AG09309 (cell line): Measurements from ENCODE around the gene HRNR.

Experiments used
- DNase-seq: peaks from one replicate; pipeline ENCODE4 v3.0.0-alpha.2; 2010; ENCODE audit warnings: low read depth
- H3K4me3 ChIP-seq: 2 replicates; pipeline ENCODE4 v1.5.1; 2011; ENCODE audit warnings: mild to moderate bottlenecking, low read depth, low read length, moderate library complexity; ENCODE audit not compliant: control insufficient read depth
- CTCF ChIP-seq: IDR thresholded peaks from 2 replicates; pipeline ENCODE4 v1.5.1; 2011; ENCODE audit warnings: mild to moderate bottlenecking, low read depth, low read length, inconsistent platforms; ENCODE audit not compliant: insufficient read depth, control insufficient read depth; ENCODE audit errors: missing control alignments

HRNR gene

DNA sequence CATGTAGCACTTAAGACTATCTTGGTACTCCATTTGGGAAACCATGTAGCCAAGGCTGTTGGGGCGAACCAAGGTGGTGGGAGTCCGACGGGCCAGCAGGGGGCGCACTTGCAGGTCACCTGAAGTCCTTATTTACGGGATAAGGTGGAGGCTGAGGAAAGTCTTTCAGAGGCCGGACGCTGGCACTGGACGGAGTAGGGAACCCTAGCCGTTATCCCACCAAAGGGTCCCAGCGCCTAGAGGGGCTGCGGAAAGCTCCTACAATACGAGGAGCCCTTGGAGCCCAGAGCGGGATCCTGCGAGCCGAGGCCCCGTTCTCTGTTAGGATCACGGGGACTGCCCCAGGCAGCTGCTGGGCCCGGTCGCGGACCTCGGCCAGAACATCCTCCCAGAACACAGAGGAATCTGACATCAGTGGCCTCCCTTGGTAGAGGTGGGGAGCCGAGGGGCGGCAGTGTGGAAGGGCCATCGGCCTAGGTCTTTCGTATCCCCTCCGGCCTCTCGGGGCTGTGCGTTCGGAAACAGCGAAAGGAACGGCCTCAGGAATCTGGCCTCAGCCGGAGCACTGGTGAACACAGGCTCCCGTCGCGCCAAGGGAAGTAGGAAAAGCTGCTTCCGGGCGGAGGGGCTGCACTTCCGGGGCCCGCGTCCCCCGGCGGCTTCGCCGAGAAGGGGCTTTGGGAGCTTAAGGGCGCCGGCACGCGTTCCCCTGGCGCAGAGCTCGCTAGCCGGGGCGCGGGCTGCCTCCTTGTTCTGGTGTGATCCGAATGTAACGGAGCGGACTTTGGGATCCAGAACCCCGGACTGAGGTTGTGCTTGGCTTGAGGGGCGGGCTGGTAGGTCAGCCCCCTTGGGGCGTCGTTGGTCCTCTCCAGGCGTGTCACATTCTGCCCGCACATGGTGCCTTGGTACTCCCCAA, 35.1 kb downstream of the HRNR start:
- no peak for DNase-seq

GRCh38 chr1:152186556-152187285, 37.3 kb downstream of the HRNR start:
- H3K4me3 ChIP-seq, result no peak overlapping the region
- TF ChIP-seq CTCF, result no peak
- no peak for DNase-seq

More for the DNA sequence above, 35.1 kb downstream of the HRNR start:
- TF ChIP-seq CTCF, result peak; percentile 85
- H3K4me3 ChIP-seq, result peak overlapping the region; percentile 49

DNA sequence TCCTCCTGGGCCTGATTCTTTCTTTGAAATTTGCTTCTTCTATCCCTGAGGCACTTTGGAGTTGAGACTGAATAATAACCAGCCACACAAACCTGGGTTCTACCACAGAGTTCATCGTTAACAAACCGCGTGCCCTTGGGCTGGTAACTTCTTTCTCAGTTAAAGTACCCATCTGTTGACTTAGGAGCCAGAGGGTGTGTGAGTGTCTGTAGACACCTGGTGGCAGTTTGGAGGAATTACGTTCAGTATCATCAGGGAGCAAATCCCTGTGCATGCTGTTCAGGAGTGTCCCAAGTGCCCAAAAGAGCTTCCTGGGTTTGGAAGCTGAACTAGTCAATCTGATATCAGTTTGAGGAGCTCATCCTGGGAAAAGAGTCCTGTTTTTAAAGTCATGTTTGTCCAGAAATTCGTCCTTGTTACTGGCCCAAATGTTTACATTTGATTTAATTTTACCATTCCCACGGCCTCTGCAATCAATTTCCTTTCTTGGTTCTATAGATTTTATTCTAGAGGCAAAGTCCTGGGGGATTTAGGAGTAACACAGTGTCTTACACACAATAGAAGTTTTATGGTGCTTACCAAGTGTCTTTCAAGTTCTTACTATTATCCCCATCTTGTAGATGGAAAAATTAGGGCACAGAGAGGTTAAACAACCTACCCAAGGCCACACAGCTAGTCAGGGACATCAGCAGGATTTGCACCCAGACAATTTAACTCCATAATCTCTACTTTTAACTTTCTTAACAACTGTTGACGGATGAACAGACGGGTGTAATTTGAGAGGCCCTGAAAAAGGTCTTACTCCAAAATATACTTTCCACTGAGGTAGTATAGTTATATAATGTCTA, 38.2 kb downstream of the HRNR start:
- TF ChIP-seq CTCF, result peak; percentile 80
- peak; percentile 42 for DNase-seq
- H3K4me3 ChIP-seq, result no peak overlapping the region

- no peak overlapping the region for H3K4me3 ChIP-seq
- DNase-seq, result peak; percentile 79
- no peak for TF ChIP-seq CTCF
Observed at GRCh38 chr1:152182944-152183361, 41.0 kb downstream of the HRNR start.

DNA sequence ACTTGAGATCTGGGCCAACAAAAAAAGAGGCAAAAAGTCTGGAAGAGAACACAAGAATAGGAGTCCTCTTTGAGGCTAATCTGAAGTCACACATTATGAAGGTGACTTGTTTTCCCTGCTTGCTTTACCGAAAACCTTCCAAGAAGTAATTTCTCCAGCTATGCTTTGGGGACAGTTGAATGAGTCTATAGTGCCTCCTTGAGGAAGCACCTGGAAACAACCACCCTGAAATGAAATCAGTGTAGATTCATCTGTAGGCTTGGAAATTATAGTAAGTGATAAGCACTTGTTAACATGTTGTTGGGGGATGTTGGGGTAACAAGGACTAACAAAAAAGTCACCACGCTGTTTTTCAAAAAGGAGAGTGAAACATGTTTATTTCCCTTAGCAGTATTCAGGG, 41.6 kb downstream of the HRNR start:
- no peak overlapping the region for H3K4me3 ChIP-seq

More for the DNA sequence above, 41.6 kb downstream of the HRNR start:
- peak; percentile 56 for TF ChIP-seq CTCF
- DNase-seq, result no peak
